ENCODE measurements around the gene VANGL2. TPM values are rescaled to one million over a fixed set of nuclear protein-coding genes. Genes with fewer than 3 reads are reported as not detected.
A peak's percentile ranks its signal among the peaks of the same experiment; 100 is the strongest.

VANGL2 gene
- polyA plus RNA-seq, 3 donors: 0.01 TPM; not detected in 2

DNA sequence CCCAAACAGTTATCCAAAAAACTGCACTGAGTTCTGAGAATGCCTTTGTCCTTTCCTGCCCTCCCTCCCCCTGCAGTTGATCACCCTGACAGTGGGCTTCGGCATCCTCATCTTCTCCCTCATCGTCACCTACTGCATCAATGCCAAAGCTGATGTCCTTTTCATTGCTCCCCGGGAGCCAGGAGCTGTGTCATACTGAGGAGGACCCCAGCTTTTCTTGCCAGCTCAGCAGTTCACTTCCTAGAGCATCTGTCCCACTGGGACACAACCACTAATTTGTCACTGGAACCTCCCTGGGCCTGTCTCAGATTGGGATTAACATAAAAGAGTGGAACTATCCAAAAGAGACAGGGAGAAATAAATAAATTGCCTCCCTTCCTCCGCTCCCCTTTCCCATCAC is 42.3 kb upstream of the VANGL2 start:
- Histone ChIP-seq H3K9ac (ENCODE audit: insufficient read depth, low read length, poor library complexity, severe bottlenecking) (no peak overlapping the region), H2AFZ (ENCODE audit: insufficient read depth, low read depth, low read length, poor library complexity, severe bottlenecking) (no peak overlapping the region), H3K9me3 (replicated peaks in 1 of 2; ENCODE audit: control insufficient read depth in 1 of 2, insufficient read depth in 1 of 2, low read length in 2 of 2) (no peaks in the 10 kb centered on the region), H3K27ac (ENCODE audit: low read depth in 1 of 2, low read length in 2 of 2) (no peak overlapping the region), H3K4me2 (replicated peaks; ENCODE audit: extremely low read depth, low read length, poor library complexity, severe bottlenecking) (no peak overlapping the region), H3K4me3 (replicated peaks in 1 of 3; ENCODE audit: low read depth in 2 of 3, low read length in 3 of 3) (no peak overlapping the region), H3K36me3 (replicated peaks in 1 of 2; ENCODE audit: control insufficient read depth in 1 of 2, insufficient read depth in 2 of 2, low read length in 2 of 2) (peaks cover 70 to 88% of the 10 kb centered on the region in 2 donors), H3K79me2 (ENCODE audit: insufficient read depth, low read length) (no peaks in the 10 kb centered on the region), H3K4me1 (ENCODE audit: control insufficient read depth in 1 of 2, insufficient read depth in 2 of 2, low read length in 2 of 2) (no peaks in the 10 kb centered on the region), H4K20me1 (ENCODE audit: insufficient read depth, low read length) (peaks cover 34% of the 10 kb centered on the region), H3K27me3 (ENCODE audit: control insufficient read depth in 2 of 2, insufficient read depth in 2 of 2, low read length in 2 of 2) (no peaks in the 10 kb centered on the region)
- intact Hi-C loops (cut with micrococcal nuclease): no loop called here
- peaks cover 6% of the 10 kb centered on the region for H3K4me1 Mint-ChIP-seq
- TF ChIP-seq, protein P1, sequence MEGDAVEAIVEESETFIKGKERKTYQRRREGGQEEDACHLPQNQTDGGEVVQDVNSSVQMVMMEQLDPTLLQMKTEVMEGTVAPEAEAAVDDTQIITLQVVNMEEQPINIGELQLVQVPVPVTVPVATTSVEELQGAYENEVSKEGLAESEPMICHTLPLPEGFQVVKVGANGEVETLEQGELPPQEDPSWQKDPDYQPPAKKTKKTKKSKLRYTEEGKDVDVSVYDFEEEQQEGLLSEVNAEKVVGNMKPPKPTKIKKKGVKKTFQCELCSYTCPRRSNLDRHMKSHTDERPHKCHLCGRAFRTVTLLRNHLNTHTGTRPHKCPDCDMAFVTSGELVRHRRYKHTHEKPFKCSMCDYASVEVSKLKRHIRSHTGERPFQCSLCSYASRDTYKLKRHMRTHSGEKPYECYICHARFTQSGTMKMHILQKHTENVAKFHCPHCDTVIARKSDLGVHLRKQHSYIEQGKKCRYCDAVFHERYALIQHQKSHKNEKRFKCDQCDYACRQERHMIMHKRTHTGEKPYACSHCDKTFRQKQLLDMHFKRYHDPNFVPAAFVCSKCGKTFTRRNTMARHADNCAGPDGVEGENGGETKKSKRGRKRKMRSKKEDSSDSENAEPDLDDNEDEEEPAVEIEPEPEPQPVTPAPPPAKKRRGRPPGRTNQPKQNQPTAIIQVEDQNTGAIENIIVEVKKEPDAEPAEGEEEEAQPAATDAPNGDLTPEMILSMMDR (IDR thresholded peaks at IDR 0.05): no peak
- H3K36me3 Mint-ChIP-seq: peaks cover 79 to 84% of the 10 kb centered on the region in 2 donors
- H3K9me3 Mint-ChIP-seq: peaks cover 0 to 1% (median 0%) of the 10 kb centered on the region in 7 donors
- H3K4me3 Mint-ChIP-seq: no peak overlapping the region
- peaks cover 0 to 3% (median 2%) of the 10 kb centered on the region in 3 donors for H3K27me3 Mint-ChIP-seq (ENCODE audit: low read depth in 3 of 3)
- H3K27ac Mint-ChIP-seq: peak overlapping the region in 1 of 7 donors; percentile 73
- DNase-seq: no peak
- WGBS (ENCODE audit: insufficient coverage): 92% methylated on average over 4 of the region's 4 CpGs

DNA sequence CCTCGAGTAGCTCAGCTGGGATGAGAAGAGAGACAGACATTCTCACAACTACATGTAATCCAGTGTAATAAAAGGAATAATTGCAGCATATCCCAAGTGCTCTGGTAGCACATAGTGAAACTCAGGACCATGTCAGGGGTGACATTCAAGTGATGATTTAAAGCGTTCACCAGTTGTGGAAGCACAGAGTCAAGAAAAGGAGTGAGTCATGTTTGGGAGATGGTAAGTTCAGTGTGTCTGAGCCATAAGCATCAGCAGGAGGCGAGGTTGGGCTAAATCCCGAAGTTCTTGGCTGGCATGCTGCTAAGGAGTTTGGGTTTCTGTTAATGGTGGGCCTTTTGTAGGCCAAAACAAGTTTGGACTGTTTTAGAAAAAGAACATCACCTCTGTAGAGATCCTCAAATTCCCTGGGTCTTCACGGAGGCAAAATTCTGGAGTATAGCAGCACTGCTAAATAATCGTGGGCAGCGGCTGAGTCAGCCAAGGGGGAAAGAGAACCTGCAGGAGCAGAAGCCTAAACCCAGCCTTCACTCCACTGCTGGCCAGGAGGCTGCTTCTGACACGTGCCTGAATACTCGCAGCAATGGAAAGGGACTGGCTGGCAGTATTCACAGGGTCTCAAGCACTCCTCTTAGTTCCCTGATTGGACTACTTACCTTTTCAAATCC is 40.7 kb upstream of the VANGL2 start:
- Histone ChIP-seq H3K4me2 (replicated peaks; ENCODE audit: extremely low read depth, low read length, poor library complexity, severe bottlenecking) (no peak overlapping the region), H3K9ac (ENCODE audit: insufficient read depth, low read length, poor library complexity, severe bottlenecking) (no peak overlapping the region), H3K9me3 (replicated peaks in 1 of 2; ENCODE audit: control insufficient read depth in 1 of 2, insufficient read depth in 1 of 2, low read length in 2 of 2) (no peaks in the 10 kb centered on the region), H3K27me3 (ENCODE audit: control insufficient read depth in 2 of 2, insufficient read depth in 2 of 2, low read length in 2 of 2) (no peaks in the 10 kb centered on the region), H3K4me1 (ENCODE audit: control insufficient read depth in 1 of 2, insufficient read depth in 2 of 2, low read length in 2 of 2) (no peaks in the 10 kb centered on the region), H3K36me3 (replicated peaks in 1 of 2; ENCODE audit: control insufficient read depth in 1 of 2, insufficient read depth in 2 of 2, low read length in 2 of 2) (peaks cover 54 to 72% of the 10 kb centered on the region in 2 donors), H2AFZ (ENCODE audit: insufficient read depth, low read depth, low read length, poor library complexity, severe bottlenecking) (no peak overlapping the region), H3K79me2 (ENCODE audit: insufficient read depth, low read length) (no peaks in the 10 kb centered on the region), H4K20me1 (ENCODE audit: insufficient read depth, low read length) (peaks cover 24% of the 10 kb centered on the region), H3K27ac (ENCODE audit: low read depth in 1 of 2, low read length in 2 of 2) (no peak overlapping the region), H3K4me3 (replicated peaks in 1 of 3; ENCODE audit: low read depth in 2 of 3, low read length in 3 of 3) (no peak overlapping the region)
- intact Hi-C loops (cut with micrococcal nuclease): no loop called here
- no peak for DNase-seq
- Mint-ChIP-seq H3K9me3 (peaks cover 0 to 1% (median 0%) of the 10 kb centered on the region in 7 donors), H3K4me3 (no peak overlapping the region), H3K36me3 (peaks cover 63 to 68% of the 10 kb centered on the region in 2 donors), H3K27ac (peak overlapping the region in 1 of 7 donors; percentile 27), H3K4me1 (peaks cover 6% of the 10 kb centered on the region), H3K27me3 (ENCODE audit: low read depth in 3 of 3) (peaks cover 0 to 3% (median 2%) of the 10 kb centered on the region in 3 donors)
- WGBS (ENCODE audit: insufficient coverage): 92% methylated on average over 7 of the region's 9 CpGs
- TF ChIP-seq, protein P1 (IDR thresholded peaks at IDR 0.05): no peak
